ENCODE measurements around the gene DCDC2. TPM values are rescaled to one million over a fixed set of nuclear protein-coding genes. Genes with fewer than 3 reads are reported as not detected.

Gene DCDC2
- total RNA-seq, 4 donors from 2014 or later, result 0.51 TPM; not detected in 3

DNA sequence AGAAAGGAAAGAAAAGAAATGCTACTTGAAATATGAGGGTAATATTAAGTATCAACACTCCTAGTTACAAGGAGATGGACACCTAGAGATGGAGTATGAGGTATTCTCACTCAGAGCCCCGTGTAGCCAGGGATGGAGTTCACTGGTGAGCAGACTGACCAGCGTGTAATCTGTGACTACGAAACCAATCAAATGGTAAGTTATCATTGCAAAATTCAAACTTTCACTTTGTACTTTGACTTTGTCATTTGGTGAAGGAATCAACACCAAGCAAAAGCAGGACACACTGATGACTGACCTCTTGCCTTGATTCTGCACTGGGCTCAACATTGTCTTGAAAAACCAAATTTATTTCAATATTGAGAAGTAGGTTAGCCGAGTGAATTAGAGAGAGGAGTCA is 51.8 kb downstream of the DCDC2 start:
- TF ChIP-seq, protein P1, sequence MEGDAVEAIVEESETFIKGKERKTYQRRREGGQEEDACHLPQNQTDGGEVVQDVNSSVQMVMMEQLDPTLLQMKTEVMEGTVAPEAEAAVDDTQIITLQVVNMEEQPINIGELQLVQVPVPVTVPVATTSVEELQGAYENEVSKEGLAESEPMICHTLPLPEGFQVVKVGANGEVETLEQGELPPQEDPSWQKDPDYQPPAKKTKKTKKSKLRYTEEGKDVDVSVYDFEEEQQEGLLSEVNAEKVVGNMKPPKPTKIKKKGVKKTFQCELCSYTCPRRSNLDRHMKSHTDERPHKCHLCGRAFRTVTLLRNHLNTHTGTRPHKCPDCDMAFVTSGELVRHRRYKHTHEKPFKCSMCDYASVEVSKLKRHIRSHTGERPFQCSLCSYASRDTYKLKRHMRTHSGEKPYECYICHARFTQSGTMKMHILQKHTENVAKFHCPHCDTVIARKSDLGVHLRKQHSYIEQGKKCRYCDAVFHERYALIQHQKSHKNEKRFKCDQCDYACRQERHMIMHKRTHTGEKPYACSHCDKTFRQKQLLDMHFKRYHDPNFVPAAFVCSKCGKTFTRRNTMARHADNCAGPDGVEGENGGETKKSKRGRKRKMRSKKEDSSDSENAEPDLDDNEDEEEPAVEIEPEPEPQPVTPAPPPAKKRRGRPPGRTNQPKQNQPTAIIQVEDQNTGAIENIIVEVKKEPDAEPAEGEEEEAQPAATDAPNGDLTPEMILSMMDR (IDR thresholded peaks at IDR 0.05; ENCODE audit: low read depth), result no peak

DNA sequence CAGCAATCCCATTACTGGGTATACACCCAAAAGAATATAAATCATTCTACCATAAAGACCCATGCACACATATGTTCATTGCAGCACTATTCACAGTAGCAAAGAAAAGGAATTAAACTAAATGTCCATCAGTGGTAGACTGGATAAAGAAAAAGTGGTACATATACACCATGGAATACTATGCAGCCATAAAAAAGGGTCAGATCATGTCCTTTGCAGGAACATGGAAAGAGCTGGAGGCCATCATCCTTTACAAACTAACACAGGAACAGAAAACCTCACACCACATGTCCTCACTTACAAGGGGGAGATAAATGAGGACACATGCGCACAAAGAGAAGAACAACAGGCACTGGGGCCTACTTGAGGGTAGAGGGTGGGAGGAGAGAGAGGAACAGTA is 60.9 kb downstream of the DCDC2 start:
- TF ChIP-seq, protein P1 (IDR thresholded peaks at IDR 0.05; ENCODE audit: low read depth), result no peak

DNA sequence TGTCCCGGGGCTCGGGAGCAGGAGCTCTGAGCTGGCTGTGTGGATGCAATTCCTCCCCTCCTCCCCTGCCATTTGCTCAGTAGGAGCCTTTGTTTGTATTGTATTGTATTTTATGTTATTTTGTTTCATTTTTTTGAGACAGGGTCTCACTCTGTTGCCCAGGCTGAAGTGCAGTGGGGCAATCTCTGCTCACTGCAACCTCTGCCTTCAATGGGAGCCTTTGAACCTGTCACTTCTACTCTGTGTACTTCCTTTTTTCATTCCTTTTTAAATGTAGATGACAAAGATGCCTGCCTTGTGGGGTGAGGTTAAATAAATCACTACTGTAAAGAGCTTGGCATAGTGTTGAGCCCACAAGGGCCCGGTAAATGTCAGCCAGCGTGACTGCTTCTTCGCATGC is 70.6 kb downstream of the DCDC2 start:
- TF ChIP-seq, protein P1 (IDR thresholded peaks at IDR 0.05; ENCODE audit: low read depth), result no peak

DNA sequence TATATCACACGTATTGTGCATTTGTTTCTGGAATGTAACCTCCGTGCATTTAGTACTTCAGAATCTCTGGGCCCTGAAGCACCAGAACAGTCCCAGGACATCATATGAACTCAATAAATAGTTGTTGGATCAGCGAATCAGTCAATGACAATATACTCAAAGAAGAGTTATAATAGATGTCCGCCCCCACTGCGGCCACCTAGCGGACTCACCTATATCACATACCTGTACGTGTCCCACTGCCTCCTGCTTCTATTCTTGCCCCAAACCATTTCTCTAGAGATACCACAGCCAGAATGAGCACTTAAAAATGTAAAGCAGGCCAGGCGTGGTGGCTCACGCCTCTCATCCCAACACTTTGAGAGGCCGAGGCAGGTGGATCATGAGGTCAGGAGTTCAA is 73.9 kb downstream of the DCDC2 start:
- TF ChIP-seq, protein P1 (IDR thresholded peaks at IDR 0.05; ENCODE audit: low read depth), result no peak

DNA sequence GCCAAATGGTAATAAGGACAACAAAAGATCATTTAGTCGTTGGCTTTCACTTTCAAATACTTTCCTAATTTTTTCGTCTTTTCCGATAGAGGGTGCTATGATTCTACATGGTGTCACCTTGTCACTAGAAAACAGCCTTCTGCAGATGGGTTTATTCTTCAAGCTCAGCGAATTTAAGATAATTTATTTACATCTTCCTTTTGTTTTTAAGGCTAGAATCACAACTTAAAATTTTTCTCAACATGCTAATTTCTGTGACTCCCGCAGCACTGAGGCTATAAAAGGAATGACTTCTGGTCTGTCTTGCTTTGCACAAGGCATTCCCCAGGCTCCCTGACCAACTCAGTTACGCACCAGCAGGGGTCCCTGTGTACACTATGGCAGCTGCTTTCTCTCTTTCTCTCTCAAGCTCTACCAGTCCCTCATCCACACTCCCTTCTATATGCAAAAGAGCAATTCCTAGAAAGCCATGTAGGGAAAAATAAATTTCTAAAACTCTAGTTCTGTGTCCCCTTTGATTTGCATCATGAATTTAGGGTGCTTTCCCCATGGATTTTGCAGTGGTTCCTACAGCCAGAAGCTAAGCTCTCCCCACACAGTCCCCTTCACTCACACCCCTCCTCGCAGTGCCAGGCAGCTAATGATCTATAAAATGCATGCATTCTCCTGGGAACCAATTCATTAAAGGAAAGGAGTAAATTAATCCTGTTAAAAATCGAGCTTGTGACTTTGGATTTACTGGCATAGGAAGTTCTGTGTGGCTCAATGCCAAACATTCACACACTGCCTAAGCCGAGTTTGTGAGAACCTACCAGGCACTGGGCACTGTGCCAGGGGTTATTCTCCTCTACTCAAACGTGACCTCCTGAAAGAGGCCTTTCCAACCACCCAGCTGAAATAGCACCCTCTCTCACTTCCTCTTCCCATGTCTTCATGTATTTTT is 74.5 kb downstream of the DCDC2 start:
- TF ChIP-seq, protein P1 (IDR thresholded peaks at IDR 0.05; ENCODE audit: low read depth), result no peak

DNA sequence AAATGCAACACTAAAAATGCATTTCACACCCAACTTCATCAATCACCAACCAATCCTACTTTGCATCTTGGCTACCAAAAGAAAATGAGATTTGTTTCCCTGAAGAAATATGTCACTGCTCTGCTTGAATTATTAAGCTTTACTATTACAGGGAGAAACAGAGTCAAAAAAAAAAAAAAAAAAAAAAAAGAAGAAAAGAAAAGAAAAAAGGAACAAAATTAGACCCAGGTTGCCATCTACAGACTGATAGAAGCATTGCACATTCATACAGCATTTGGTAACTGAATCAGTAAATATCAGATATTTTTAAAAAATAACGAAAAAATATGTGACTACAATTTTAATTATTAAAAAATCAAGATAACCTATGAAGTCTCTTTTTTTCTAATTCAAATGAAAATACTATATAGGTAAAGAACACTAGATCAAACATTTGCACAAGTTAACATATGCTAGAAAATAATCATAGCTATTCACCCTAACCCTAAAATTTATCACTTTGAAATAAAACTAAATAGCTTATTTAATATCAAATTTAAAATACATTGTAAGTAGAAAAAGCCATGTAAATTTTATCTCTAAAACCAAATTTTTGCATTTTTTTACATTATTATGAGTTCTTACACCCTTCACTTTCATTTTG is 83.3 kb downstream of the DCDC2 start:
- TF ChIP-seq, protein P1 (IDR thresholded peaks at IDR 0.05; ENCODE audit: low read depth), result no peak

All from subcutaneous adipose tissue (tissue), 4 donors.